GM12878 (cell line): Measurements from ENCODE around the gene EIF4E1B. TPM values are rescaled to one million over a fixed set of nuclear protein-coding genes. Genes with fewer than 3 reads are reported as not detected.

Experiments
- ATAC-seq: fragments of 200-7000 bp; cut with Tn5 transposase; 3 replicates; pipeline ENCODE4 v1.9.1; 2020; ENCODE audit warnings: mild to moderate bottlenecking, moderate library complexity
- BruUV-seq: library from RNA; stranded (reverse); fragments of 400-500 nt; replicated peaks from 2 replicates; lab custom pipeline; 2021; lab: Mats Ljungman, UMichigan
- CTCF ChIA-PET: fragments of 300-600 bp; sonication (Branson Sonifier 250); formaldehyde crosslinking; extraction: SDS; loops from one replicate; lab custom pipeline; 2021; ENCODE audit warnings: inconsistent platforms; lab: Yijun Ruan, JAX
- POLR2A ChIA-PET: fragments of 350-600 bp; formaldehyde crosslinking; extraction: SDS; loops from one replicate; lab custom pipeline; 2021; ENCODE audit warnings: inconsistent platforms; lab: Charles Lee
- RAD21 ChIA-PET: fragments of 300-600 bp; sonication (Branson Sonifier 250); formaldehyde crosslinking; loops from one replicate; lab custom pipeline; 2023; ENCODE audit warnings: antibody characterized with exemption; ENCODE audit not compliant: unreplicated experiment; lab: Charles Lee
- SMC1A ChIA-PET: fragments of 300-600 bp; sonication (Branson Sonifier 250); formaldehyde crosslinking; loops from one replicate; lab custom pipeline; 2023; ENCODE audit not compliant: unreplicated experiment, uncharacterized antibody; lab: Charles Lee
- DNase-seq: peaks from one replicate; pipeline ENCODE4 v3.0.0-alpha.2; 2011; ENCODE audit warnings: low read depth, low spot score
- FAIRE-seq: peaks from 3 replicates; lab custom pipeline; 2011; peaks lifted over from hg19 to GRCh38; lab: Jason Lieb, UNC
- H2AFZ ChIP-seq: 2 replicates; pipeline ENCODE4 v1.6.0; 2011; ENCODE audit warnings: low read depth, low read length, control low read depth; ENCODE audit not compliant: control insufficient read depth
- H3K27ac ChIP-seq: 2 replicates; pipeline ENCODE4 v1.5.1; 2011; ENCODE audit warnings: control low read depth; ENCODE audit not compliant: control insufficient read depth, insufficient read depth
- H3K27me3 ChIP-seq, 2 experiments: replicated peaks in 1 of 2; 2 replicates each; pipeline versions ENCODE4 v1.6.0 to v1.6.1; 2011; ENCODE audit warnings: low read length in 1 of 2; ENCODE audit not compliant: control insufficient read depth in 2 of 2, insufficient read depth in 2 of 2
- H3K36me3 ChIP-seq, 2 experiments: 2 replicates each; pipeline ENCODE4 v1.5.1; 2011; ENCODE audit warnings: low read length in 1 of 2; ENCODE audit not compliant: control insufficient read depth in 2 of 2, insufficient read depth in 2 of 2
- H3K4me1 ChIP-seq: 2 replicates; pipeline ENCODE4 v1.6.1; 2011; ENCODE audit warnings: mild to moderate bottlenecking, low read length, moderate library complexity, mixed read lengths; ENCODE audit not compliant: control insufficient read depth, insufficient read depth
- H3K4me2 ChIP-seq: 2 replicates; pipeline ENCODE4 v1.6.0; 2011; ENCODE audit warnings: control low read depth; ENCODE audit not compliant: control insufficient read depth, insufficient read depth
- H3K4me3 ChIP-seq: fragments of 200-600 bp; sonication (generic); 2 replicates; pipeline ENCODE4 v1.5.1; 2016
- H3K79me2 ChIP-seq: 2 replicates; pipeline ENCODE4 v1.6.0; 2011; ENCODE audit warnings: low read length; ENCODE audit not compliant: control insufficient read depth, insufficient read depth
- H3K9ac ChIP-seq: 2 replicates; pipeline ENCODE4 v1.8.0; 2011; ENCODE audit warnings: low read length, control low read depth, mixed read lengths; ENCODE audit not compliant: control insufficient read depth, insufficient read depth
- H3K9me3 ChIP-seq: replicated peaks from 3 replicates; pipeline ENCODE4 v1.5.1; 2011; ENCODE audit warnings: mild to moderate bottlenecking, low read length; ENCODE audit not compliant: control insufficient read depth, insufficient read depth
- H4K20me1 ChIP-seq: 2 replicates; pipeline ENCODE4 v1.6.0; 2011; ENCODE audit not compliant: control insufficient read depth, insufficient read depth
- DPF2 ChIP-seq: fragments of 450-650 bp; IDR thresholded peaks from 2 replicates; pipeline ENCODE4 v1.6.1; 2017; ENCODE audit warnings: mild to moderate bottlenecking
- EGR1 ChIP-seq, 2 experiments: IDR thresholded peaks; 1 replicate in 1 of 2; 2 replicates in 1 of 2; pipeline ENCODE4 v1.6.1; 2011 to 2012; ENCODE audit warnings: low read depth in 2 of 2, low read length in 2 of 2, borderline replicate concordance in 1 of 2, mild to moderate bottlenecking in 1 of 2, moderate library complexity in 1 of 2
- IRF4 ChIP-seq: IDR thresholded peaks from 2 replicates; pipeline ENCODE4 v1.6.1; 2011; ENCODE audit warnings: low read depth, low read length
- NRF1 ChIP-seq: conservative IDR thresholded peaks from 2 replicates; pipeline ENCODE4 v1.6.1; 2011; ENCODE audit warnings: mild to moderate bottlenecking, low read depth, low read length, improper control_type of control experiment
- RB1 ChIP-seq: fragments of 450-650 bp; formaldehyde crosslinking; IDR thresholded peaks from 2 replicates; pipeline ENCODE4 v1.6.1; 2017; ENCODE audit warnings: mild to moderate bottlenecking, borderline replicate concordance
- SKIL ChIP-seq: fragments of 450-650 bp; IDR thresholded peaks from 2 replicates; pipeline ENCODE4 v1.6.1; 2017; ENCODE audit warnings: mild to moderate bottlenecking, low read depth, inconsistent platforms; ENCODE audit not compliant: poor library complexity, severe bottlenecking
- WGBS: methylation state at CpG from one replicate; pipeline ENCODE4 v1.1.6; 2016; ENCODE audit warnings: low lambda C conversion rate; ENCODE audit not compliant: insufficient replicate concordance, insufficient coverage; ENCODE audit errors: missing lambda C conversion rate; 5-methylcytosine and 5-hydroxymethylcytosine counted together
- in situ Hi-C: fragments of 300-500 bp; cut with MboI; formaldehyde crosslinking; loops from 9 replicates; pipeline ENCODE4 v1.14.3; 2018; ENCODE audit warnings: mixed read lengths
- intact Hi-C: fragments of 100-400 bp; cut with micrococcal nuclease; formaldehyde crosslinking; loops from one replicate; pipeline ENCODE4 v1.14.2; 2022; ENCODE audit not compliant: unreplicated experiment
- polyA plus RNA-seq, 11 experiments: library from polyadenylated mRNA; depleted of rRNA in 4 of 11; unstranded in 6 of 11; stranded (reverse) in 5 of 11; fragments of >200 nt; fragmentation: Nextera tagmentation in 4 of 11; fragmentation: Illumina TruSeq in 1 of 11; extraction: Ambion mirVana in 4 of 11; extraction: Trizol in 1 of 11; gene quantifications; 1 replicate in 1 of 11; 2 replicates in 10 of 11; pipeline versions ENCODE4 v1.2.1 to v1.2.3, GENCODE V29; 2011 to 2016; ENCODE audit warnings: inconsistent platforms in 2 of 11, missing spikeins in 2 of 11, low read depth in 1 of 11
- total RNA-seq, 4 experiments: library from RNA; depleted of rRNA in 3 of 4; stranded (reverse); fragments of >200 nt in 3 of 4; fragmentation: Illumina TruSeq in 1 of 4; extraction: Trizol in 1 of 4; gene quantifications; 2 replicates each; pipeline versions ENCODE4 v1.2.1 to v1.2.3, GENCODE V29; 2013 to 2021

EIF4E1B gene
- total and polyA plus RNA-seq, 10 of the 15 experiments (the other 5 are each of a cell fraction or from before 2014, with no cell fraction given) = not detected

GRCh38 chr5:176609724-176610434, 20.6 kb upstream of the EIF4E1B start, which contains the start of gene GPRIN1 (continued):
- TF ChIP-seq SKIL (no peak), RB1 (peak; percentile 67; the same call in 1 of the 2 replicates), IRF4 (no peak), NRF1 (peak; percentile 27; the same call in 1 of the 2 replicates)

DNA sequence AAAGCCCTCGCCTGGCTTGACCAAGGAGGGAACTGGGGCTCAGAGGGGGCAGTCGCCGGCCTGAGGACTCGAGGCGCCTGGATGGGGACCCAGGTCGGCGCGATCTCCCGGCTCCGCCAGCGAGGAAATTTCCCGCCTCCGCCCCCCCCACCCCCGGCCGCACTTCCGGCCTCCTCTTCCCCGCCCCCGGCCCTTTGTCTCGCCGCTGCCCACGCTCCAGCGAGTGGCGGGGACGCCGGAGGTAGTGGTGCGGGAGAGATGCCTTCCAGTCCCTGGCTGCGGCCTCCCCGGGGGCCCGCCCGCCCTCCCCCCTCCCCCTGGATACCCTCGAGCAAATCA, 20.1 kb upstream of the EIF4E1B start:
- ATAC-seq (peak; percentile 23), FAIRE-seq (no peak), DNase-seq (no peak)
- RAD21 ChIA-PET = no interaction called here
- peak overlapping the region; percentile 58; the same call in 1 of the 2 replicates for H3K9ac ChIP-seq
- CTCF ChIA-PET = interaction anchor here (0.6 kb wide), 1 partner anchor 50 kb away, joined by 3 read pairs; no protein-coding TSS in a partner anchor
- no peak overlapping the region for H3K27ac ChIP-seq
- H3K4me1 ChIP-seq = peaks cover 12% of the 10 kb centered on the region
- H3K36me3 ChIP-seq = no peaks in the 10 kb centered on the region
- peak overlapping the region; percentile 74; the same call in 1 of the 2 replicates for H3K4me3 ChIP-seq
- TF ChIP-seq DPF2 (no peak), EGR1 (IDR thresholded peaks at IDR 0.05; ENCODE audit: borderline replicate concordance in 1 of 2, low read depth in 2 of 2, low read length in 2 of 2) (peak in 1 of 2 experiments; percentile 74; a peak in 2 of 3 replicates)
- intact Hi-C loops = no loop called here
- no TSS peak for BruUV-seq
- no peaks in the 10 kb centered on the region for H4K20me1 ChIP-seq
- POLR2A ChIA-PET = no interaction called here
- no peaks in the 10 kb centered on the region for H3K9me3 ChIP-seq
- H2AFZ ChIP-seq = peak overlapping the region; percentile 83
- peak overlapping the region; percentile 86 for H3K4me2 ChIP-seq
- WGBS = 4% methylated on average over 10 of the region's 31 CpGs
- in situ Hi-C loops = no loop called here
- no peaks in the 10 kb centered on the region; the same call in 1 of the 2 replicates for H3K79me2 ChIP-seq
- no peaks in the 10 kb centered on the region for H3K27me3 ChIP-seq
- SMC1A ChIA-PET = no interaction called here
